HEK293 (cell line): ENCODE measurements around the gene ARHGAP26.

Source experiments
- CTCF ChIA-PET: fragments of 350-600 bp; formaldehyde crosslinking; extraction: SDS; loops from one replicate; lab custom pipeline; 2021; ENCODE audit warnings: antibody characterized with exemption; lab: Yijun Ruan, JAX
- POLR2A ChIA-PET: fragments of 300-600 bp; formaldehyde crosslinking; extraction: SDS; loops from one replicate; lab custom pipeline; 2020; ENCODE audit warnings: antibody characterized with exemption, inconsistent platforms; lab: Yijun Ruan, JAX
- H3K27ac ChIP-seq: fragments of 200-500 bp; sonication (Bioruptor generic); 2 replicates; pipeline ENCODE4 v1.5.1; 2014; ENCODE audit warnings: low read depth, low read length, control low read depth, inconsistent platforms; ENCODE audit errors: extremely low read depth
- H3K36me3 ChIP-seq, 2 experiments: fragments of 200-500 bp in 1 of 2; sonication (Bioruptor generic) in 1 of 2; 1 replicate in 1 of 2; 2 replicates in 1 of 2; pipeline ENCODE4 v1.5.1; 2014 to 2017; ENCODE audit warnings: inconsistent platforms in 2 of 2, low read length in 2 of 2; ENCODE audit not compliant: control insufficient read depth in 2 of 2, insufficient read depth in 1 of 2
- H3K4me1 ChIP-seq: fragments of 200-500 bp; sonication (Bioruptor generic); 2 replicates; pipeline ENCODE4 v1.5.1; 2014; ENCODE audit warnings: mild to moderate bottlenecking, low read length, inconsistent platforms; ENCODE audit not compliant: control insufficient read depth, insufficient read depth
- H3K4me3 ChIP-seq: 2 replicates; pipeline ENCODE4 v1.5.1; 2011; ENCODE audit warnings: low read depth, mild to moderate bottlenecking, control low read depth, low read length, moderate library complexity
- H3K9me3 ChIP-seq: fragments of 200-500 bp; sonication (Bioruptor generic); 2 replicates; pipeline ENCODE4 v1.5.1; 2014; ENCODE audit warnings: low read depth, low read length, inconsistent platforms; ENCODE audit not compliant: control insufficient read depth, insufficient read depth
- GLIS1 ChIP-seq: fragments of 450-650 bp; formaldehyde crosslinking; IDR thresholded peaks from 2 replicates; pipeline ENCODE4 v1.5.1; 2016; ENCODE audit warnings: missing biosample characterization, missing genetic modification characterization
- GLIS2 ChIP-seq: fragments of 450-650 bp; formaldehyde crosslinking; IDR thresholded peaks from 2 replicates; pipeline ENCODE4 v1.5.1; 2016; ENCODE audit warnings: missing biosample characterization, missing genetic modification characterization
- KLF8 ChIP-seq: fragments of 450-650 bp; formaldehyde crosslinking; IDR thresholded peaks from 2 replicates; pipeline ENCODE4 v1.5.1; 2016; ENCODE audit warnings: missing biosample characterization, missing genetic modification characterization
- OVOL3 ChIP-seq: fragments of 450-650 bp; formaldehyde crosslinking; IDR thresholded peaks from 2 replicates; pipeline ENCODE4 v1.5.1; 2016; ENCODE audit warnings: missing biosample characterization, missing genetic modification characterization
- PBX3 ChIP-seq: sonication (generic); formaldehyde crosslinking; IDR thresholded peaks from 2 replicates; pipeline ENCODE4 v1.8.1; 2022; ENCODE audit warnings: mild to moderate bottlenecking, moderate library complexity, missing genetic modification reagents
- PRDM6 ChIP-seq: fragments of 450-650 bp; formaldehyde crosslinking; IDR thresholded peaks from 2 replicates; pipeline ENCODE4 v1.5.1; 2017; ENCODE audit warnings: missing biosample characterization, missing genetic modification characterization
- WT1 ChIP-seq: fragments of 450-650 bp; formaldehyde crosslinking; IDR thresholded peaks from 2 replicates; pipeline ENCODE4 v1.5.1; 2016; ENCODE audit warnings: missing biosample characterization, missing genetic modification characterization
- ZBTB26 ChIP-seq: fragments of 450-650 bp; formaldehyde crosslinking; optimal IDR thresholded peaks from 2 replicates; pipeline ENCODE3; 2016; ENCODE audit warnings: missing biosample characterization, mild to moderate bottlenecking, missing genetic modification characterization
- ZBTB44 ChIP-seq: fragments of 450-650 bp; IDR thresholded peaks from 2 replicates; pipeline ENCODE4 v1.5.1; 2018; ENCODE audit warnings: missing biosample characterization, mild to moderate bottlenecking, missing genetic modification characterization
- ZFP3 ChIP-seq: fragments of 450-650 bp; formaldehyde crosslinking; IDR thresholded peaks from 2 replicates; pipeline ENCODE4 v1.5.1; 2016; ENCODE audit warnings: low read depth, missing biosample characterization, missing genetic modification characterization
- ZFP69B ChIP-seq: fragments of 450-650 bp; formaldehyde crosslinking; IDR thresholded peaks from 2 replicates; pipeline ENCODE4 v1.5.1; 2016; ENCODE audit warnings: missing biosample characterization, missing genetic modification characterization
- ZNF10 ChIP-seq: fragments of 450-650 bp; formaldehyde crosslinking; IDR thresholded peaks from 2 replicates; pipeline ENCODE4 v1.5.1; 2017; ENCODE audit warnings: missing biosample characterization, missing genetic modification characterization
- ZNF433 ChIP-seq: fragments of 450-650 bp; formaldehyde crosslinking; IDR thresholded peaks from 2 replicates; pipeline ENCODE4 v1.5.1; 2016; ENCODE audit warnings: missing biosample characterization, missing genetic modification characterization, low read depth
- ZNF623 ChIP-seq: fragments of 450-650 bp; formaldehyde crosslinking; IDR thresholded peaks from 2 replicates; pipeline ENCODE4 v1.5.1; 2016; ENCODE audit warnings: missing biosample characterization, missing genetic modification characterization
- ZNF768 ChIP-seq: fragments of 450-650 bp; formaldehyde crosslinking; IDR thresholded peaks from 2 replicates; pipeline ENCODE4 v1.5.1; 2018; ENCODE audit warnings: missing biosample characterization, mild to moderate bottlenecking, missing genetic modification characterization
- TF ChIP-seq, protein P1 (sequence below): fragments of 450-650 bp; formaldehyde crosslinking; IDR thresholded peaks from 2 replicates; pipeline ENCODE4 v1.5.1; 2016; ENCODE audit warnings: missing biosample characterization, missing genetic modification characterization

The ARHGAP26 gene

GRCh38 chr5:142883438-142883837 is 113.3 kb downstream of the ARHGAP26 start:
- no peak overlapping the region for H3K27ac ChIP-seq
- ChIA-PET CTCF (interaction anchor here (0.7 to 16.6 kb wide), 5 partner anchors 15 to 228 kb away, joined by 3 to 572 read pairs (median 20); no protein-coding TSS in a partner anchor), POLR2A (interaction anchor here (0.7 kb wide), 1 partner anchor 114 kb away, joined by 4 read pairs; the partner anchor contains the start of gene ARHGAP26)
- peak; percentile 72 for TF ChIP-seq ZNF623
- TF ChIP-seq GLIS2 (tag by site-specific recombination) = no peak
- TF ChIP-seq, all 188 proteins: peak for 1
- H3K9me3 ChIP-seq = no peaks in the 10 kb centered on the region
- no peaks in the 10 kb centered on the region for H3K36me3 ChIP-seq
- H3K4me3 ChIP-seq = no peak overlapping the region
- no peaks in the 10 kb centered on the region for H3K4me1 ChIP-seq

GRCh38 chr5:142884029-142884428 is 113.9 kb downstream of the ARHGAP26 start:
- H3K4me1 ChIP-seq = no peaks in the 10 kb centered on the region
- H3K9me3 ChIP-seq = no peaks in the 10 kb centered on the region
- CTCF ChIA-PET = interaction anchor here (0.7 to 16.6 kb wide), 4 partner anchors 16 to 228 kb away, joined by 3 to 572 read pairs (median 124); no protein-coding TSS in a partner anchor

GRCh38 chr5:142886211-142886610 is 116.0 kb downstream of the ARHGAP26 start:
- Histone ChIP-seq H3K4me3 (no peak overlapping the region), H3K9me3 (no peaks in the 10 kb centered on the region), H3K4me1 (no peaks in the 10 kb centered on the region), H3K36me3 (no peaks in the 10 kb centered on the region), H3K27ac (no peak overlapping the region)
- POLR2A ChIA-PET = no interaction called here
- CTCF ChIA-PET = interaction anchor here (0.9 to 16.6 kb wide), 3 partner anchors 137 to 188 kb away, joined by 3 to 572 read pairs (median 55); no protein-coding TSS in a partner anchor
- TF ChIP-seq WT1 (no peak), PBX3 (CRISPR knock-in tag) (no peak)

More at GRCh38 chr5:142884029-142884428, 113.9 kb downstream of the ARHGAP26 start:
- no peak overlapping the region for H3K27ac ChIP-seq
- no peak for TF ChIP-seq ZNF768
- TF ChIP-seq ZBTB44 (tag by site-specific recombination) = no peak
- TF ChIP-seq ZNF10 = no peak
- TF ChIP-seq, protein P1, sequence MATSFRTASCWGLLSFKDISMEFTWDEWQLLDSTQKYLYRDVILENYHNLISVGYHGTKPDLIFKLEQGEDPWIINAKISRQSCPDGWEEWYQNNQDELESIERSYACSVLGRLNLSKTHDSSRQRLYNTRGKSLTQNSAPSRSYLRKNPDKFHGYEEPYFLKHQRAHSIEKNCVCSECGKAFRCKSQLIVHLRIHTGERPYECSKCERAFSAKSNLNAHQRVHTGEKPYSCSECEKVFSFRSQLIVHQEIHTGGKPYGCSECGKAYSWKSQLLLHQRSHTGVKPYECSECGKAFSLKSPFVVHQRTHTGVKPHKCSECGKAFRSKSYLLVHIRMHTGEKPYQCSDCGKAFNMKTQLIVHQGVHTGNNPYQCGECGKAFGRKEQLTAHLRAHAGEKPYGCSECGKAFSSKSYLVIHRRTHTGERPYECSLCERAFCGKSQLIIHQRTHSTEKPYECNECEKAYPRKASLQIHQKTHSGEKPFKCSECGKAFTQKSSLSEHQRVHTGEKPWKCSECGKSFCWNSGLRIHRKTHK = no peak
- TF ChIP-seq PRDM6 (tag by site-specific recombination) = no peak
- no peak for TF ChIP-seq ZFP3 (tag by site-specific recombination)
- TF ChIP-seq, all 188 proteins: peak for 0
- Histone ChIP-seq H3K36me3 (no peaks in the 10 kb centered on the region), H3K4me3 (no peak overlapping the region)
- POLR2A ChIA-PET = no interaction called here

DNA sequence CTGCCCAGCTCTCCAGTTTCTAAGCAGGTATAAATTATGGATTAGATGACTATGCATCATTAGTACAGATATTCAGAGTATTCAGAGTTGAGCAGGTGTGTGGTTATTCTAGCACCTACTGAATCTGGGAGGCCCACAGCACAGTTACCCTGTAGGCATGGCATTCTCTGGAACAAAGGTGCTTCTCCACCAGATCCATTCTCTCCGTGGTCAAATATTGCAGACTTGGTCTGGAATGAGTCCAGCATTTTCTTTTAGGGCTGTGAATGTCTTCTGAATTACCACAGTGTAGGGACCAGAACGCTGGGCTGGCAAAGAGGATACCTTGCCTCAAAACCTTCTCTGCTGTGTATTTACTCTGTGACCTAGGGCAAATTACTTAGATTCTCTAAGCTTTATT is 116.8 kb downstream of the ARHGAP26 start:
- POLR2A ChIA-PET = no interaction called here
- Histone ChIP-seq H3K36me3 (no peaks in the 10 kb centered on the region), H3K9me3 (no peaks in the 10 kb centered on the region), H3K4me1 (no peaks in the 10 kb centered on the region), H3K27ac (no peak overlapping the region)
- CTCF ChIA-PET = interaction anchor here (0.7 to 16.6 kb wide), 6 partner anchors 14 to 189 kb away, joined by 3 to 572 read pairs (median 4); no protein-coding TSS in a partner anchor
- TF ChIP-seq GLIS1 (tag by site-specific recombination) (no peak), ZBTB26 (tag by site-specific recombination) (no peak), KLF8 (no peak), ZFP69B (tag by site-specific recombination) (no peak), ZNF433 (tag by site-specific recombination) (no peak), OVOL3 (tag by site-specific recombination) (no peak)
- TF ChIP-seq, all 188 proteins: peak for 0
- H3K4me3 ChIP-seq = no peak overlapping the region
